Colonic mucosa (tissue), 4 donors: ENCODE results near the gene EML6. TPM values are rescaled to one million over a fixed set of nuclear protein-coding genes. Genes with fewer than 3 reads are reported as not detected.

Experiments used
- DNase-seq: peaks from one replicate; pipeline ENCODE4 v3.0.0-alpha.2; 2020
- H3K27ac ChIP-seq: fragments of 200-600 bp; one replicate; pipeline ENCODE4 v1.8.0; 2021
- H3K27me3 ChIP-seq: fragments of 200-600 bp; one replicate; pipeline ENCODE4 v1.8.0; 2021
- H3K36me3 ChIP-seq: fragments of 200-600 bp; one replicate; pipeline ENCODE4 v1.8.0; 2021
- H3K4me1 ChIP-seq: fragments of 200-600 bp; one replicate; pipeline ENCODE4 v1.8.0; 2021; ENCODE audit warnings: mild to moderate bottlenecking
- H3K4me3 ChIP-seq: fragments of 200-600 bp; one replicate; pipeline ENCODE4 v1.8.0; 2021
- H3K9ac ChIP-seq, 2 donors: one replicate each; pipeline ENCODE4 v1.7.0; 2013; ENCODE audit warnings: control low read depth in 2 of 2, low read depth in 2 of 2, low read length in 2 of 2
- H3K9me3 ChIP-seq: fragments of 200-600 bp; one replicate; pipeline ENCODE4 v1.8.0; 2021
- intact Hi-C: fragments of 100-400 bp; cut with DNase I; formaldehyde crosslinking; loops from one replicate; pipeline ENCODE4 v1.14.1; 2022
- total RNA-seq, 2 donors: library from RNA; stranded (reverse); fragmentation: NEBNext Ultra II Directional in 1 of 2; extraction: Animal tissue kit (Norgen Biotek cat#: 25700) in 1 of 2; gene quantifications; one replicate each; pipeline ENCODE4 v1.2.1, GENCODE V29; 2021
- TF ChIP-seq, protein P1 (sequence below): fragments of 200-600 bp; IDR thresholded peaks from one replicate; pipeline ENCODE4 v1.8.0; 2022; ENCODE audit warnings: antibody characterized with exemption, mild to moderate bottlenecking
- donor health status: healthy.
- donor health status: DM: no; HTN: no; CAD: no.
- donor health status: DM: no; HTN: no; CAD: no.

Gene EML6
- total RNA-seq, 2 donors from 2014 or later: 2.1 to 2.5 TPM

DNA sequence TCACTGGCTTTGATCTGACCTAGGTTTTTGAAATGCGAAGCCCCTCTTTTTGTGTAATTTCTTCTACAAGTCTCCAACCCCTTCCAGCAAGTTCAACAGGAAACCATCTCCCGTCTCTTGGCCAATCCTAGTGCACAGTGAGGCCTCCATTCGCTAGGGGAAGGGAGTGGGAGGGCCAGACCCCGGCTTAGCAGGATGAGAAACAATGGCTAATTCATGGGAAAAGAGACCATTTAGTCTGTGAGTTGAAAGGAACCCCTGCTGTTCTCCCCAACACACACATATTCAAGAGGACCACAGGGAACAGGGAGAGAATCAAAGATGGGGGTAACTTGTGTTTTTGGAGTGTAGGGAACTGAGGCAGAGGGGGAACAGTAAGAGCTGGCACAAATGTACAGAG, 243.8 kb downstream of the EML6 start:
- no peaks in the 10 kb centered on the region for H3K4me1 ChIP-seq
- no peak for DNase-seq
- H3K36me3 ChIP-seq: peaks cover 5% of the 10 kb centered on the region
- H3K4me3 ChIP-seq: no peak overlapping the region
- intact Hi-C loops: no loop called here
- no peaks in the 10 kb centered on the region for H3K9me3 ChIP-seq
- TF ChIP-seq, protein P1, sequence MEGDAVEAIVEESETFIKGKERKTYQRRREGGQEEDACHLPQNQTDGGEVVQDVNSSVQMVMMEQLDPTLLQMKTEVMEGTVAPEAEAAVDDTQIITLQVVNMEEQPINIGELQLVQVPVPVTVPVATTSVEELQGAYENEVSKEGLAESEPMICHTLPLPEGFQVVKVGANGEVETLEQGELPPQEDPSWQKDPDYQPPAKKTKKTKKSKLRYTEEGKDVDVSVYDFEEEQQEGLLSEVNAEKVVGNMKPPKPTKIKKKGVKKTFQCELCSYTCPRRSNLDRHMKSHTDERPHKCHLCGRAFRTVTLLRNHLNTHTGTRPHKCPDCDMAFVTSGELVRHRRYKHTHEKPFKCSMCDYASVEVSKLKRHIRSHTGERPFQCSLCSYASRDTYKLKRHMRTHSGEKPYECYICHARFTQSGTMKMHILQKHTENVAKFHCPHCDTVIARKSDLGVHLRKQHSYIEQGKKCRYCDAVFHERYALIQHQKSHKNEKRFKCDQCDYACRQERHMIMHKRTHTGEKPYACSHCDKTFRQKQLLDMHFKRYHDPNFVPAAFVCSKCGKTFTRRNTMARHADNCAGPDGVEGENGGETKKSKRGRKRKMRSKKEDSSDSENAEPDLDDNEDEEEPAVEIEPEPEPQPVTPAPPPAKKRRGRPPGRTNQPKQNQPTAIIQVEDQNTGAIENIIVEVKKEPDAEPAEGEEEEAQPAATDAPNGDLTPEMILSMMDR: no peak
- no peak overlapping the region for H3K27ac ChIP-seq
- H3K9ac ChIP-seq: no peak overlapping the region
- H3K27me3 ChIP-seq: no peaks in the 10 kb centered on the region

DNA sequence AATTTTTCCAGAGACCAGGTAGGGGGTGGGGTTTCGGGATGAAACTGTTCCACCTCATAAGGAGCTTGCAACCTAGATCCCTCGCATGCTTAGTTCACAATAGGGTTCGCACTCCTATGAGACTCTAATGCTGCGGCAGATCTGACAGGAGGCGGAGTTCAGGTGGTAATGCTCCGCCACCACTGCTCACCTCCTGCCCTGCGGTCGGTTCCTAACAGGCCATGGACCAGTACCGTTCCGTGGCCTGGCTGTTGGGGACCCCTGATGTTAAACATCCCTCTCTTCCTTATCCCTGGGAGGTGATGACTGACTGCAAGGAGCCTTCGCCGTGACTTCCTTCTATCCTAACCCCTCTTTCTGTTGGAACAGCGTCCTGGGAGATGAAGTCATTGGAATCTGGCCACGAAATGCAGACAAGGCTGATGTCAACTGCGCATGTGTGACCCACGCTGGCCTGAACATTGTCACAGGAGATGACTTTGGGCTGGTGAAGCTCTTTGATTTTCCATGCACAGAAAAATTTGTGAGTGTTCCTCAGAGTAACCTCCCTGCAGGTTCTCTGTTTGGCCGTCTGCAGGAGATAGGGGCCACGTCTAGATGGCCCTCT, 244.4 kb downstream of the EML6 start:
- DNase-seq: no peak
- TF ChIP-seq, protein P1: no peak

DNA sequence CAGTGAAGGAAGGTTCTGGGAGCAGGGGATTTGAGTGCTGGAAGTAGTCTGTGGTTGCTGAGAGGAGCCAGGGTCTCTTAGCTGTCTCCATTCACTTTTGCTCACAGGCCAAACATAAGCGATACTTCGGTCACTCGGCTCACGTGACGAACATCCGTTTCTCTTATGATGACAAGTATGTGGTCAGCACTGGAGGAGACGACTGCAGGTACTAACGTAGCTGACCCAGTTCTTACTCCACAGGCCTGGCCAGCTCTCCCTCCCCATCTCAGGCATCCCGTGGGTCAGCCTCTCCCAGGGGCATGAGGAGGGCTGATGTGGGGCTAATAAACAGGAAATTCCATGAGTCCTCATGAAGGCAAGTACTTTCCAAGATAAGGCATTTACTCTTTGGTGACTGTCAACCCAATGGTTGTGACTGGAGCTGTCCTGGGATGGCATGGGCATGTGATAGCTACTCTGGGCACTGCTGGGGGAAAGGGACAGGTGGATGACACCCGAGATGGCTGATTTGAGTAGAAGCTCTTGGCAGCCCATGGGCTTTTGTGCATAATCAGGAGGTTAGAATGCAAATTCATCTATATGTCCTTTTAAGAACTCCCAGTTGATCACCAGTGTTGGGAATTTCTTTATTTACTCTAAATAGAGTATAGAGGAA, 245.2 kb downstream of the EML6 start:
- no peaks in the 10 kb centered on the region for H3K27me3 ChIP-seq
- DNase-seq: no peak
- no peaks in the 10 kb centered on the region for H3K4me1 ChIP-seq
- peaks cover 5% of the 10 kb centered on the region for H3K36me3 ChIP-seq
- H3K4me3 ChIP-seq: no peak overlapping the region
- H3K9me3 ChIP-seq: no peaks in the 10 kb centered on the region
- TF ChIP-seq, protein P1: no peak
- intact Hi-C loops: no loop called here
- no peak overlapping the region for H3K27ac ChIP-seq
- no peak overlapping the region for H3K9ac ChIP-seq

More for the DNA sequence above, 244.4 kb downstream of the EML6 start:
- peaks cover 5% of the 10 kb centered on the region for H3K36me3 ChIP-seq
- no peak overlapping the region for H3K27ac ChIP-seq
- H3K4me1 ChIP-seq: no peaks in the 10 kb centered on the region
- intact Hi-C loops: no loop called here
- H3K4me3 ChIP-seq: no peak overlapping the region
- no peaks in the 10 kb centered on the region for H3K9me3 ChIP-seq
- no peak overlapping the region for H3K9ac ChIP-seq
- H3K27me3 ChIP-seq: no peaks in the 10 kb centered on the region

DNA sequence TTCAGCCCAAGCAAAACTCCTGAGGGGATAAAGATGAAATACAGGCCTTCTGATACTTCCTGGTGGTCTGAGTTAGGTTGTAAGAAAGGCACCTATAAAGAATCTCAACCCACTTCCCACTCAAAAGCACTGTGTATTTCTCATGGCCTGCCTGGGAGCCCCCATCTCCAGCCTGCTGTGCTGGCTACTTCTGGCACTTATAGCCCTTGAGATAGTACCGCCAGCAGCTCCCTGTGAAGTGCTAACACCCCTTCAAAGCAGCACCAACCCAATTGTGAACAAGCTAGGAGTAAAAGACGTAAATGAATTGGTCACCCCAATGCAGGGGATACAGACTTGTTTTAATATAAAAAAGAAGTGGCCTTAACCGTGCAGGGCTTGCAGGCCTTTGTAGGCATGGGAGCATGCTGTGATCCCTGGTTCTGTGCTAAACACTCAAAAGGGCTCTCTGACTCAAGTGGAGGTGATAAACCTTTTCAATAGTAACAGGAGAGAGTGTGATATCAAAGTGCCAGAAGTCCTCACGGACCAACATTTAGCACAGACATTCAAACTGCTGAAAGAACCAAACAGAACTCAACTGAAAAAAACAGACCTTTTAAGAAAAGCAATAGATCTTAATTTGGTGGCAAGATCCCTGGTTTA, 246.0 kb downstream of the EML6 start:
- TF ChIP-seq, protein P1: no peak
- Histone ChIP-seq H3K4me1 (no peaks in the 10 kb centered on the region), H3K4me3 (no peak overlapping the region), H3K27ac (no peak overlapping the region), H3K9me3 (no peaks in the 10 kb centered on the region), H3K9ac (no peak overlapping the region), H3K36me3 (peaks cover 5% of the 10 kb centered on the region), H3K27me3 (no peaks in the 10 kb centered on the region)
- no peak for DNase-seq
- intact Hi-C loops: no loop called here

DNA sequence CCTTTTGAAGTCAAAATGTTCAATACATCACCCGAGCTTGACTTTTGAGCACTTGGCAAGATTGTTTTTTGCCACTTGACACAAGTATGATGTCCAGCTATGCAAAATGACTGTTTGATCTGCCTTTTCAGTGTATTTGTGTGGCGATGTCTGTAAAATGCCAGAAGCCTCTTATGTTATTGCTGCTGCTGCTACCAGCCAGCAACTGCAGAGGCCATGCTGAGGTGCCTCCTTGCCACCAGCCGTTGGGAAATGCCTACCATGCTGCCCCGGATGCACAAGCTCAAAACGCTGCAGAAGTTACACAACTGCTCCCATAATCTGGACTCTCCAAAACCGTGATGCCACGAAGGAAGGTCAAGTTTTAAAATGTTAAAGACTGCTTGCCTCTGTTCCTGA, 246.5 kb downstream of the EML6 start:
- peaks cover 5% of the 10 kb centered on the region for H3K36me3 ChIP-seq

More for the DNA sequence above, 246.5 kb downstream of the EML6 start:
- TF ChIP-seq, protein P1: no peak
- Histone ChIP-seq H3K27me3 (no peaks in the 10 kb centered on the region), H3K9me3 (no peaks in the 10 kb centered on the region), H3K4me3 (no peak overlapping the region), H3K9ac (no peak overlapping the region), H3K27ac (no peak overlapping the region), H3K4me1 (no peaks in the 10 kb centered on the region)
- no peak for DNase-seq
- intact Hi-C loops: no loop called here
